ENCODE results near the gene OSBPL3.
"Not testable (repeated sequence)": the region's sequence is repeated elsewhere in the genome, so short reads cannot be mapped to it uniquely, and the experiment has no call there.

The OSBPL3 gene

DNA sequence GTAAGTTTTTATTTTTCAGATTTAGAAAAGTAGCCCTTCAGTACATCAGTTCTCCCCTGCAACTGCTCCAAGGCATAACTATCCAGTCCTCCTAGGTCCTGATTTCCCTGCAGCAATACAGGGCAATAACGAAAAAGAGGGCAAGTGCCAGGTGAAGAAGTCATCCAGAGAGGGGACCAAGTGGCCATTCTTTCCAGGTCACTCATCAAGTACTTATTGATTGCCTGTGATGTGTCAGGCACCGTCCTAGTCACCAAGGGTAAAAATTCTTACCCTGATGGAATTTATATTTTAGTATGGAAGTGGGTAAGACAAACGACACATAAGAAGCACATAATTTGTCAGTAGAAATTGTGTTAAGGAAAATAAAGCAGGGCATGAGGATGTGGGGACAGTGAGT, 155.6 kb downstream of the OSBPL3 start:
- DNase-seq: no peak

DNA sequence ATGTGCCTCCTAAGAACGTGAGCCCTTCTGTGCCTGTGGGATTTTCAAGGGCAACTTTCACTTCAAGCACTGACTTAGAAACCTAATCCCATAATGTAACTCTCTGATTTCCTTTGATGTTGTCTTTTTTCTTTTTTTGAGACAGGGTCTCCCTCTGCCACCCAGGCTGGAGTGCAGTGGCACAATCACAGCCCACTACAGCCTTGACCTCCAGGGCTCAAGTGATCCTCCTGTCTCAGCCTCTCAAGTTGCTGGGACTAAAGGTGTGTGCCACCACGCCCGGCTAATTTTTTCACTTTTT, 158.3 kb downstream of the OSBPL3 start:
- DNase-seq: no peak

DNA sequence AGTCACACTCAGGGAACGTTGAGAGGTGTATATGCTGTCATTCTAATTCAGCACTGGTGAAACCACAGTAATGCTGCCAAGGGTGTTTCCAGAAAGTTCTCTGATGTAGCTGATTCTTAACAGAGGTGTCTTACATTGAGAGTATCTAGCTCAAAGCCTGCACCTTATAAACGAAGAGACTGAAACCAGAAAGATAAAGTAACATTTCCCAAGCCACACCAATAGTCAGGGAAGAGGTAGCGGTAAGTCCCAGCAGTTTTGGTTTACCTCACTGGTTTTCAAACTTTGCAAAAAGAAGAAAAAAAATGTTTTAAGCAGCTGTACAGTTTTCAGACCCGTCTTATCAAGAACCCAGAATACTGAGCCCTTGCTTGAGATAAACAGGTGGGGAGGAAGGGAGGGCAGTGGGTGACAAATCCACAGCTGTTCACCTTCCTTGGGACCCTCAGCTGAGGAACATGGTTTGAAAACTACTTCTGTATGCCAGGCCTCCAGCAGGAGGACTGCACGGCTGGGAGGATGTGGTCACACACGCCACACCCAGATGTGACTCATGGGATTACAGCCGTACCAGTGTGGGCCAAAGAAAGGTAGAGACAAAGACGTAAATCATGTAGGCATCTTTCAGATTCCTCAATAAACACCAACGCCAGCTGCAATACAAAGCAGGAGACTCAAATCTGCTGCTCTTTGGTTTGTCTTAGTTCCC, 158.8 kb downstream of the OSBPL3 start:
- DNase-seq: peak; percentile 71 to 73

DNA sequence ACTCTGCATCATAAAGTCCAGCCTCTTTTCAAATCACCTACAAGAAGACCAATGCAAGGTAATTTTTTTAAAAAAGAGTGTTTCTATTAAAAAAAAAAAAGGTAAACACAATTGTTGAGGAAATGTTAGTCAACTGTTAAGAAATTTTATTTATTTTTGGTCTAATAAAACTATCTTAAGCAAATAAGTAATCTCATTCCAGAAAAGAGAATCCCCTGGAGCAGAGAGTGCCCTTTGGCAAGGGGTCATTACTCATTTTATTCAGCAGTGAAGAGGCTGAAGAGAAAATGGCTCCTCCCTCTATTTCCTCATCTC, 159.3 kb downstream of the OSBPL3 start:
- DNase-seq: no peak

DNA sequence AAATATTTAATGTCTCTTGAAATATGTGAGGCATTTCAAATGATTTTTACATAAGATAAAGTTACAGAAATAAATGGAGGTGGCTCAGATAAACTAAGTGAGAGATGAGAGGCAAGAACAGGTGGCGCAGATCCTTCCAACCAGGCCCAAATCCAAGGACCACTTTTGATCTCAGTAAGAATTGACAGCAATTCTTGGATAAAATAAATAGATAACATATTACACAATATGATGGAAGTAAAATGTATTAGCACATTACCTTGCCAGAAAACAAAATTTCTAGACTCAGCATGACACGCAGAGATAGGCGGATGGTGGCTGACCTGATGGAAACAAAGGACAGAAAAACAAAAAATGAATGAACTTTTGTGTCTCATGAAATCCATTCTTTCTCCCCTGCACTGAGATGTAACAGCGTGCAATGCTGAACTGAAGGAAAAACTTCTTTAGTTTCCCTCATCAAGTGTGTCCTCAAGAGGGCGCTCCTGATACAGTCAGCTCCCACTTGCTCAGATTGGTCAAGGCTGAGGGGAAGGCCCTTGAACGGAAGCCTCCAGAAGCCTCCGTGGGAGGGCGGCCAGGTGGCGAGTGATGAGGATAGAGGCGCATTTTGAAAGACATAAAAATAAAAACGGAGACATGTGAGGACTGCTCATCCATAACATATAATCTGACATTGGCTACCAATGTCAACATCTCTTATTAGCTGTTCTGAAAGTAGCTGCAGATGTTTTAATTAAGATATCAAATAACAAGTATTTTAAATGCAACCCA, 159.9 kb downstream of the OSBPL3 start:
- DNase-seq: peak; percentile 56 to 59

DNA sequence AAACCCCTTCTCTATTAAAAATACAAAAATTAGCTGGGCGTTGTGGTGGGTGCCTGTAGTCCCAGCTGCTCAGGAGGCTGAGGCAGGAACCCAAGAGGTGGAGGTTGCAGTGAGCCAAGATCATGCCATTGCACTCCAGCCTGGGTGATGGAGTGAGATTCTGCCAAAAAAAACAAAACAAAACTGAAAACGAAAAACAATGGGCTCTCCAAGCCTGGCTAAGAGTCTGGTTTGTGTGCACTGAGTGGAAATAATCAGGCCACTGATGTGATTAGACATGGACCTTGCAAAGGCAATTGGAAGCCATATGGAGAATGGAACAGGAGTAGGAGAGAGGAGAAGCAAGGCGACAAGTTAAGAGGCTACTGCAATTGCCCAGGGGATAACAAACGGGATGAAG, 162.6 kb downstream of the OSBPL3 start:
- no peak for DNase-seq

DNA sequence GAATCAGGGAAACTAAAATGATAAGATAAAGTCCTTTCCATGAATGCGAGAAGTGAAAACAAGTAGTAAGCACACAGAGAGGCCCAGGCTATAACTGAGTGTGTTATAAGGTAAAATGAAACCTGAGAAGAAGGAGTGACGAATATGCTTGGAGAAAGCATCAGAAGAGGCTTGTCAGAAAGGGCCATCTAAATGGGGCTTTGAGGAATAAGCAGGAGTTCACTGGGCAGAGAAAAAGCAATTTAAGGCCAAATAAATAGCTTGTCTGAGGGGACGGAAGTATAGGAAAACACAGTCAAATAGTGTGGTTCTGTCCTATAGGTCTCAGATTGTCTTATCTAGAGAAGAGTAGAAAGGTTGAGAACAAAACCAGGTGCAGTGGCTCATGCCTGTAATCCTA, 163.1 kb downstream of the OSBPL3 start:
- DNase-seq: no peak

DNA sequence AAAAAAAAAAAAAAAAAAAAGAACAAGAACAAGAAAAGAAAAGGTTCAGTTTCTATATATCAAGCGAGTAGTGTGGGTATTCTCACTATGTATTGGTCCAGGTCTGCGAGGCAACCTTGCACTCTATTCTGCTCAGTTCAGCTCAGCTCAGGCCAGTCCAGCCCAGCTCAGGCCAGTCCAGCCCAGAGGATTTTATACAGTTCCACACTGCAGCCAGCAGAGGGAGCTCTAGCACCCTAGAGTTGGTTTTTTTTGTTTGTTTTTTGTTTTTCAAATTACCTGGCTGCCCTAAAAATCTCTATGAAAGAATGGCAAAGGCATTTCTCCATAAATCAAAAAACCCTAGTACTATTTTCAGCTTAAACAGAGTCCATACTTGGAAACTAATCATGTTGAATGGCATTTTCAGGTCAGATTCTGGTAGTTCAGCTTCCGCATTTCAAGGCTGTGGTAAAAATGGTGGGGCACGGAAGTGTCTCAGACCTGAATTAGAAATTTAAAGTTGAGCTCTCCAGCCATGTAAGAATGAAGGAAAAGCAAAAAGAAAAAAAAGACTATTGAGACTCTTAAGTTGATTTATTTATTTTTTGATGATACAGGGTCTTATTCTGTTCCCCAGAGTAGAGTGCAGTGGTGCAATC, 167.6 kb downstream of the OSBPL3 start:
- peak; percentile 22 to 38 for DNase-seq

DNA sequence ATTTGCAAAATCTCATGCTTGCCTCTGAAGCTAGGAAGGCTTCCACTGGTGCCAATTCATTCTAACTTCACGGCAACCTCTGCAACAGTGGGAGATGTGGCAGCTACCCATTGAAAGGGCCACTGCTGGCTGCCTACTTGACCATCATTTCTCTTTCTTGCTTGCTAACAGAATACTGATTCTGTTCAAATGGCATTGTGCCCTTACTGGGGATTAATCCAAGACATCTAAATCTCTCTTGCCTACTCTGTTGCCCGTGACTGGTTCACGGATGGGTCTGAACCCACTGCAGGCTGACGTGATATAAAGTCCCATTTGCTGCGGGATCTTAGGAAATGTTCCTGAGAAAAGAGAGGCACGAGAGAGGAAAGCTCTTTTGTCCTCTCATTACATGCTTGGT, 171.5 kb downstream of the OSBPL3 start:
- DNase-seq: no peak

DNA sequence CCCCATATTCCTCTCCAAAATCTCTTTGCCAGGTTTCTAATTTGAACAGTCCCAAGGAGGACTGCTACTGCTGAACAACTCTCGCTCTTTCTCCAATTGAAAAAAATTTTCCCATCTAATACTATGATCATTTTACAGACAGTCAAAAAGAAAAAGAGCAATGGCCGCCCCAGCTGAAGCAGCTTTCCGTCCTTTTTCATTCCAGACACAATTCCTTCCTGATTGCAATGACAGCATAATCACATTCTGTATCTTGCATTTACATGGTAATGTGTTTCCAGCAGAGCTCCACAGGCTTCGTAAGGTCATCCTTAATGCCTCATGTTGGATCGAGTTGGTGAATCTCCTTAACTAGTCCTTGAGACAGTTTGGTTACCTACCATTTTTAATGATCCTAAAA, 177.7 kb downstream of the OSBPL3 start:
- no peak for DNase-seq

DNA sequence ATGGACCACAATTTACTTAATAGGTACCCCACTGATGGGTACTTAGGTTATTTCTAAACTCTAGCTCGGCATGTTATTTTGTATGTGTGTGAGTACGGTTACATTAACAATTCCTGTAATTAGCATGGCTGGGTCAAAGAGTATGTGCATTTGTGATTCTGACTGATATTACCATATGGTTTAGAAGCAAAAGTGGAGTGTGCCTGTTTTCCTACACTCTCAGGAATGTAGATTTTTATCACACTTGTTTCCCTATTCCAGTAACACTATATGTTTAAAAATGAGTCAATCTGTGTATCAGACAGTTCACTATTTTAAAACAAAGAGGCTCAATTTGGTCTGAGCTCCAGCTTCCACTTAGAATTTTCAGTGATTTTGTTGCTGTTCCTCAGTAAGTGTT, 178.1 kb downstream of the OSBPL3 start:
- no peak for DNase-seq

DNA sequence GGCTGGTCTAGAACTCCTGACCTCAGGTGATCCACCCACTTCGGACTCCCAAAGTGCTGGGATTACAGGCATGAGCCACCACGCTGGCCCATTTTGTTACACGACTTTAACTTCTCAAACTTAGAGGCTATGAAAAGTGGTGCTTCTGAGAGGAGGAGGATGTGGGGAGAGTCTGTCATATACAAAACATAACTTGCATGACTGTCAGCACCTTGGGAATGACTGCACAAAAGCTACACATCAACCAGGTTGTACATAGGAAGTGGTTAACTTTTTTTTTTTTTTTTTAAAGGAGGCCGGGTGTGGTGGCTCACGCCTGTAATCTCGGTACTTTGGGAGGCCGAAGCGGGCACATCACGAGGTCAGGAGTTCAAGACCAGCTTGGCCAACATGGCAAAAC, 179.3 kb downstream of the OSBPL3 start:
- no peak for DNase-seq

DNA sequence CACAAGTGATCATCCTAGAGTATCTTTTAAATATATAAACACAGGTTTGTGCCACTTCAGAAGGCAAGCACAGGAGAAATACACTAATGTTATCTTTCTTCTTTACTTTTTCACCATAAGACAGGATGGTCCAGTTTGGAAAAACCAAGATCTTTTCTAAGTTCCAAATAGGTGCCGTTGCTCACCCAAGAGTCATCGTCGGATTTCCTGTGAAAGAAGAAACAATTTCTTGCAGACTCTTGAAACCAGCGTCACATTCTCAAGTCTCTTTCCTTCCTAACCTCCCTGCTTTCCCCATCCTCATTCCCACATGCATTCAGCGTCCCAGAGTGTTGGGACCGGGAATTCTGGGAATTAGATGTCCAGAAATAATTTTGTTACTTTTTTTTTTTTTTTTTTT, 179.9 kb downstream of the OSBPL3 start:
- DNase-seq: no peak

DNA sequence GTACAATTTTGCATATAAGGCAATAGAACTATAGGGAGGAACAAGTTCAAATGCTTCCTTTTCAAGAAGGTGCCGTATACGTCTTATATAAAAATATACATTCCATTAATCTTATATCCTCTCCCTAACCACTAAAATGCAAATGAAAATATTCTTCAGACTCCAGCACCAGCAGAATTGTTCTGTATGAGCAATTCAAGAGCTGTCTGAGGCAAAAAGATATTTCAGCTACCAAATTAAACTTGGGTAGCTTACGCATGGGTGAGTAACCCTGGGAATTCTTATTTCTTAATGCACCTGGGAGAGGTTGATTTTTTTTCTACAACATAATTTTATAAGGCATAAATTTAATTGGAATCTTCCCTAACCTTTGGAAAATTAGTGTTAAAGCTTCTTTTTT, 180.5 kb downstream of the OSBPL3 start:
- no peak for DNase-seq

DNA sequence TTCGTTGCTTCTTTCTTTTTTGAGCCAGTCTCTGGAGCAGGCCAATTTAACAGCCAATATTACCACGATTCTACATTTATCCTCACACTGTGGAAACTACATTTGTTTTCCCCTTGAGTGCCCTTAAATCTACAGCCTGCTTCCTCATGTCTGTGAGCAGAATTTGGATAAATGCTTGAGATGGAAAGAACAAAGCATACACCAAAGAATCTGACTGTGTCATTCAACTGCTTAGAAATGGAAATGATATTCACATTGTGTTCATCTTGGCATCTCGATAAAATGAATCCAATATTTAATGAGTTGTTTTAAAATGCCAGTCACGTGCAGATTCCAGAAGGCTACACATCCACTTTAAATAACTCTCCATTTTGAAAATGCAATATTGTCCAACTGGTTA, 181.7 kb downstream of the OSBPL3 start:
- no peak for DNase-seq

DNA sequence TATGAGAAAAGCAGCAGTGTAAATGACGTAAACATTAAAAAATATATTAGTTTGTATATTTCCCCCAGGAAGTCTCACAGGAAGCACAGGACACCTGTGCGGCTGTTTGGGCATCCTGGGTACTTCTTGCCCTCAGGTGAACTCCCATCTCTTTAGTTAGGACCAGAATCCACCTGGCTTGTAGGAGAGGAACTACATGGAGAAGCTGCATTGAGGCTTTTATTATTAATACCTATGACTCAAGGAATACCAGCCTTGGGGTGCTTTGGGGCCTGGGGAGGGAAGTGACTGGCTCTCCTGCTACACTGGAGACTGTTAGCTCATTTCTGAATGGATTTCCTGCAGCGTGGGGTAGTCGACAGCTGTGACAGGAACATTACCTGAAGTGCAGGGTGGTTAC, 182.7 kb downstream of the OSBPL3 start:
- DNase-seq: no peak

DNA sequence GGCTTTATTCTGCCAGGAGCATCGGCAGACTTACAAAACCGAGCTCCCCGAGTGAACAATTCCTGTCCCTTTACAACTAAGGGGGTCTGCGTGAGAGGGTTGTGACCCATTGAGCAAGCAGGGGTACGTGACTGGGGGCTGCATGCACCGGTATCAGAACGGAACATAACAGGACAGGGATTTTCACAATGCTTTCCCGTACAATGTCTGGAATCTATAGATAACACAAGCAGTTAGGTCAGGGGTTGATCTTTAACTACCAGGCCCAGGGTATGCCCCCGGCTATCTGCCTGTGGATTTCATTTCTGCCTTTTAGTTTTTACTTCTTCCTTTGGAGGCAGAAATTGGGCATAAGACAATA, 184.6 kb downstream of the OSBPL3 start:
- no peak for DNase-seq

DNA sequence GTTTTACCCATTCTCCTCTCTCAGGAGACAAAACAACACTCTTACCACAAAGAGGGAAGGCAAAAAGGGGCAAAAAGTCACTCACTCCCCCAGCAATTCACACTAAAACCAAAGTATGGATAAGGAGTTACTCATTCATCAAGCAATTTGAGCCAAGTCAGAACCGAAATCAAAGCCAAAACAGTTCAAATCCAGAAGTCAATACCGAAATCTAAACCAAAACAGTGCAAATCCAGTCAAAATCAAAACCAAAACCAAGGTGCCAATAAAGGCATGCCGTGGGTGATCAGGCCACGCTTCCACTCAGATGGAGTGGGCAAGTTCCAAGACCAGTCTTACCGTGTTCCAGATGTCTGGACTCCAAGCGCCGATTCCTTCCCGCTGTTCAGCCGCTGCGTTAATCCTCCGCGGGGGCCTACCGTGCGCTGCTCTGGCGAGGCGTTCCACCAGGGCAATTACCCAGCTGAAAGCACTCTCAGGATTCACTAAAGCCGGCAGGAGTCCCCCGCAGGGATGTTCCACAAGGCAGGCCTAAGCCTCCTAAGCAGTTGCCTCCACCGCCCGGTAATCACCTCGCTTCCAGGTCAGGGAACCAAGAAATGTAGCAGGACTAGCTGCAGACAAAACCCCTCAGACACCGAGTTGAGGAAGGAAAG, 185.1 kb downstream of the OSBPL3 start:
- not testable (repeated sequence) for DNase-seq

DNA sequence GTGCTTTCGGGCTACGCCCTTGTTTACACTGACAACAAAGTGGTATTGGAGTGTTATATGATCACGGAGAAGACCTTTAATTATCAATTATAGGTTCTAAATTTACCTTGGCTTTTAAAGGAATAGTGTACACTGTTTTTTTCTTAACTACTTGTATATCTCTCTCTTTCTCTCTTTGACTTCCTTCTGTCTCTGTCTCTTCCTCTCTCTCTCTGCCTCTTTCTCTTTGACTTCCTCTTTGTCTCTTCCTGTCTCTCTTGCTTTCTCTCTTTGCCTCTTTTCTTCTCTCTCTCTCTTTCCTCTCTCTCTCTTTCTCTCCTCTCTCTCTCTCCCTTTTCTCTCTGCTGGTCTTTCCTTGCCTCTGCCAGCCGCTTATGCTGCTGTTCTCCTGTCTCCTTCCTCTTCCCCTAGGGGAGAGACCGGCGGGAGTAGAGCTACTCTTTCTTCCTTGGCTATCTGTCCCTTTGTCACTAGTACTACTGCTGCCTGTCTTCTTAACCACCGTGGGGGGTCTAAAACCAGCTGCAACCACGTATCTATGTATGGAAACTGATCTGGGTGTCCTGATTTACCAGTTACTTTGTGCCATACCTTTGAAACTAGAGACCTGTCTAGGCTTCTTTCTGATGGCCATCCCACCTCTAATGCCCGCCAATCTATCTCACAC, 185.9 kb downstream of the OSBPL3 start:
- DNase-seq: no peak

DNA sequence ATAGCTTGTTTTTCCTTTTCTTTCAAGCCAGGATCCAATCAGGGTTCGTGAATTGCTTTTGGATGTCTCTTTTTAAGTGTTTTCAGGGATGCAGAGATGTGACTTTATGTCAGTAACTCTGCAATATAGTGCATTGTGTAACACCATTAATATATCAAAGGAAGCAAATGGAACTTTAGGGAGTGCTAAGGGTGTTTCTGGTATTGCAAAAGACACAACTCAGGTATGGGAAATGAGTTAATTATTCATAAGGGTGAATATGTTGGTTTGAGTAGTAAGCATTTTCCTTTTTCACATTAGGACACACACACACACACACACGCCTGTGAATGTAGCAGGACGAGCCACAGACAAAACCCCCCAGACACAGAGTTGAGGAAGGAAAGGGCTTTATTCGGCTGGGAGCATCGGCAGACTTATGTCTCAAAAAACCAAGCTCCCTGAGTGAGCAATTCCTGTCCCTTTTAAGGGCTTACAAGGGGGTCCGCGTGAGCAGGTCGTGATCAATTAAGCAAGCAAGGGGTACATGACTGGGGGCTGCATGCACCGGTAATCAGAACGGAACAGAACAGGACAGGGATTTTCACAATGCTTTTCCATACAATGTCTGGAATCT, 190.9 kb downstream of the OSBPL3 start:
- DNase-seq: no peak

DNA sequence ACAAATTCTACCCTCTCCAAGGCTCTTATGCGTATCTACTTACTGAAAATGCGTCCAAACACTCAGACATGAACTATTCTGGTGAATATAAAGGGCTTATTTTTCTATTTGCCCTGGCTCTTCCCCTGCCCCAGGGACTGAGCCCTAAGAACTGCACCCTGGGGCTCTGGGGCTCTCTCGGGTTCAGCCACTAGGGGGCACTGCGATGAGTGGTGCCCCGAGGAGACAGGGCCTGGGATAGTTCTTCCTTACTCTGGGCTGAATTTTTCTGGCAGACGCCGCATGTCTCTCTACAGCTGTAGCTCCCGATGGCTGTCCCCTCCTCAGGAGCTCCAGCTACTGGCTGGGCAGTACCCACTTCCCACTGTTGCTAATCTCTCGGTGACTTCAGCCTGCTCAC, 191.9 kb downstream of the OSBPL3 start:
- no peak for DNase-seq

DNA sequence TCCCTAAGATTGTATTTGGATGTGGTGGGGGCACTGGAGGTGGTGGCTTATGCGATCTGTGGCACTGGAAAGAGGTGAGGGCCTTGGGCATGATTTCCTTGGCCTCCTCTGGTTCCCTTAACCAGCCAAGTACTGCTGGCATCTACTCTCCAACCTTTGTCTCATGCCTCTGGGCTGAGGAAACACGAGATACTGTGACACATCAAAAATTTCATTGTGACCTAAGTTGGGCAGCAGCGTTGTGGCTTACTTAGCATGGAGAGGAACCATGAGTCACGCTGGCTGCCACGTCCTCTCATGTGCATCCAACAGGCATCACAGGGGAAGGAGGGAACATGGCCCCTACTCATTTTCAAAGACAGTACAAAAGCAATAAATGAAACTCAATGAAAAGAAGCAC, 193.0 kb downstream of the OSBPL3 start:
- no peak for DNase-seq

DNA sequence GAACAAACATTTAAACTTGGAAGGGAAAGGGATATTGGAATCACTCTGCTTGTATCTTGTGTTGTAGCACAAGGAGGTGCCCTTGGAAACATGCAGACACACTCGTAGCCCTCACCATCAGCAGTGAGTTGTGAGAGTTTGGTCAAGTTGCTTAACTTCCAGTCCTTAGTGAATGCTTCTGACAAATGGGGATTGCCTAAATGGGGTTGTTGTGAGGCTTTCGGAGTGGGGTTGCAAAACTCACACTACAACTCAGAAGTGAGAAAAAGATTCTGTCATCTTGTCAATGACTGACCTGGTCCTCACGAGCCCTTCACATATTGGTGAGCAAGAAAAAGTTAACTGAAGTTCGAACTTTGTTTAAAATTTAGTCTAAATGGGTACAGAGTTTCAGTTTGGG, 193.7 kb downstream of the OSBPL3 start:
- DNase-seq: no peak
